K562 (cell line): ENCODE results near the gene MEX3D. TPM values are rescaled to one million over a fixed set of nuclear protein-coding genes. Genes with fewer than 3 reads are reported as not detected.

Experiments
- ATAC-seq: fragments of 200-7000 bp; cut with Tn5 transposase; 3 replicates; pipeline ENCODE4 v1.9.1; 2020; ENCODE audit warnings: moderate library complexity
- BruUV-seq: library from RNA; stranded (reverse); fragments of 400-500 nt; replicated peaks from 2 replicates; lab custom pipeline; 2021; lab: Mats Ljungman, UMichigan
- CTCF ChIA-PET: fragments of 300-600 bp; formaldehyde crosslinking; extraction: SDS; loops from one replicate; lab custom pipeline; 2021; ENCODE audit warnings: low intra/inter-chr PET ratio; lab: Yijun Ruan, JAX
- POLR2A ChIA-PET: fragments of 300-600, 350-650 bp; sonication (Branson Sonifier 250); formaldehyde crosslinking; extraction: SDS; loops from one replicate; lab custom pipeline; 2021; ENCODE audit warnings: antibody characterized with exemption, inconsistent platforms; lab: Yijun Ruan, JAX
- DNase-seq, 4 experiments: peaks; one replicate each; pipeline versions ENCODE4 v3.0.0 to v3.0.0-alpha.2; 2011 to 2018; ENCODE audit warnings: low spot score in 3 of 4, mixed read lengths in 3 of 4; ENCODE audit errors: extremely low read depth in 1 of 4
- FAIRE-seq: peaks from 2 replicates; lab custom pipeline; 2011; peaks lifted over from hg19 to GRCh38; lab: Jason Lieb, UNC
- H2AFZ ChIP-seq: 2 replicates; pipeline ENCODE4 v1.6.0; 2011; ENCODE audit warnings: low read depth, low read length, control low read depth, inconsistent platforms
- H3K27ac ChIP-seq: fragments of 200-600 bp; 3 replicates; pipeline ENCODE4 v1.8.0; 2011; ENCODE audit warnings: low read depth, mild to moderate bottlenecking, control low read depth, inconsistent platforms, low read length, moderate library complexity, mixed read lengths; ENCODE audit errors: extremely low read depth
- H3K27me3 ChIP-seq, 2 experiments: fragments of 300-600 bp in 1 of 2; 2 replicates in 1 of 2; 3 replicates in 1 of 2; pipeline versions ENCODE4 v1.6.0 to v1.8.0; 2011; ENCODE audit warnings: inconsistent platforms in 2 of 2, low read length in 2 of 2, mild to moderate bottlenecking in 1 of 2, mixed read lengths in 1 of 2, moderate library complexity in 1 of 2; ENCODE audit not compliant: control insufficient read depth in 2 of 2, insufficient read depth in 2 of 2
- H3K36me3 ChIP-seq: fragments of 300-600 bp; 3 replicates; pipeline ENCODE4 v1.8.0; 2011; ENCODE audit warnings: mild to moderate bottlenecking, low read length, inconsistent platforms; ENCODE audit not compliant: control insufficient read depth, insufficient read depth
- H3K4me1 ChIP-seq, 2 experiments: fragments of 200-600 bp in 1 of 2; replicated peaks in 1 of 2; 2 replicates in 1 of 2; 3 replicates in 1 of 2; pipeline versions ENCODE4 v1.5.1 to v1.8.0; 2011; ENCODE audit warnings: inconsistent platforms in 2 of 2, low read length in 2 of 2, mild to moderate bottlenecking in 1 of 2, mixed read lengths in 1 of 2, moderate library complexity in 1 of 2; ENCODE audit not compliant: control insufficient read depth in 2 of 2, insufficient read depth in 2 of 2
- H3K4me2 ChIP-seq: 2 replicates; pipeline ENCODE4 v1.6.1; 2011; ENCODE audit warnings: low read length, control low read depth, inconsistent platforms, mixed read lengths; ENCODE audit not compliant: insufficient read depth
- H3K4me3 ChIP-seq: fragments of 200-600 bp; sonication (generic), shearing (Covaris generic); 2 replicates; pipeline ENCODE4 v1.5.1; 2016; ENCODE audit warnings: control low read depth, inconsistent platforms
- H3K79me2 ChIP-seq: fragments of 200-600 bp; 3 replicates; pipeline ENCODE4 v1.8.0; 2011; ENCODE audit warnings: low read length, inconsistent platforms; ENCODE audit not compliant: control insufficient read depth, insufficient read depth
- H3K9ac ChIP-seq, 2 experiments: 2 replicates each; pipeline versions ENCODE4 v1.6.0 to v1.6.1; 2011; ENCODE audit warnings: low read depth in 2 of 2, low read length in 2 of 2, control low read depth in 1 of 2, inconsistent platforms in 1 of 2, mild to moderate bottlenecking in 1 of 2, mixed read lengths in 1 of 2; ENCODE audit not compliant: insufficient read depth in 1 of 2
- H3K9me1 ChIP-seq: one replicate; pipeline ENCODE4 v1.6.0; 2011; ENCODE audit warnings: inconsistent platforms, mild to moderate bottlenecking, low read length, moderate library complexity; ENCODE audit not compliant: control insufficient read depth, insufficient read depth
- H3K9me3 ChIP-seq: replicated peaks from 2 replicates; pipeline ENCODE4 v1.5.1; 2011; ENCODE audit warnings: low read depth, low read length, inconsistent platforms; ENCODE audit not compliant: control insufficient read depth, insufficient read depth
- H4K20me1 ChIP-seq: replicated peaks from 2 replicates; pipeline ENCODE4 v1.6.1; 2011; ENCODE audit warnings: low read length, inconsistent platforms, mixed read lengths; ENCODE audit not compliant: control insufficient read depth, insufficient read depth
- BCOR ChIP-seq: fragments of 450-650 bp; IDR thresholded peaks from 2 replicates; pipeline ENCODE4 v1.6.1; 2016
- PTTG1 ChIP-seq: fragments of 450-650 bp; IDR thresholded peaks from 2 replicates; pipeline ENCODE4 v1.6.1; 2016; ENCODE audit warnings: low read depth, mild to moderate bottlenecking, missing genetic modification characterization, missing compliant biosample characterization
- RBM25 ChIP-seq: fragments of 200-400 bp; formaldehyde crosslinking; IDR thresholded peaks from 2 replicates; pipeline ENCODE4 v1.6.1; 2018; ENCODE audit warnings: low read length, low read depth, moderate library complexity; ENCODE audit not compliant: severe bottlenecking
- SLC30A9 ChIP-seq: fragments of 250-450 bp; sonication (Bioruptor Pico); IDR thresholded peaks from 2 replicates; pipeline ENCODE4 v1.8.0; 2022; ENCODE audit warnings: mild to moderate bottlenecking, moderate library complexity
- ZNF121 ChIP-seq: sonication (generic); formaldehyde crosslinking; conservative IDR thresholded peaks from 2 replicates; pipeline ENCODE4 v1.8.0; 2022; ENCODE audit warnings: missing genetic modification reagents
- ZNF239 ChIP-seq: fragments of 250-450 bp; sonication (Bioruptor Pico); IDR thresholded peaks from 2 replicates; pipeline ENCODE4 v1.4.0; 2020; ENCODE audit warnings: mild to moderate bottlenecking
- WGBS: fragments of 100-300 bp; shearing (Covaris generic); methylation state at CpG from one replicate; pipeline ENCODE4 v1.1.6; 2016; ENCODE audit warnings: low coverage, mixed read lengths; ENCODE audit not compliant: insufficient coverage; ENCODE audit errors: missing lambda C conversion rate; 5-methylcytosine and 5-hydroxymethylcytosine counted together
- in situ Hi-C: fragments of 300-500 bp; cut with MboI; formaldehyde crosslinking; loops from 4 replicates; pipeline ENCODE4 v1.15.0; 2018; ENCODE audit warnings: inconsistent platforms, mixed read lengths
- intact Hi-C: fragments of 100-400 bp; cut with micrococcal nuclease; formaldehyde crosslinking; loops from 2 replicates; pipeline ENCODE4 v1.14.2; 2022
- polyA plus RNA-seq, 8 experiments: library from polyadenylated mRNA; depleted of rRNA in 4 of 8; stranded (reverse) in 5 of 8; unstranded in 3 of 8; fragments of >200 nt; fragmentation: Nextera tagmentation in 2 of 8; fragmentation: Illumina TruSeq in 1 of 8; extraction: Ambion mirVana in 2 of 8; extraction: Trizol in 1 of 8; gene quantifications; 2 replicates each; pipeline versions ENCODE4 v1.2.1 to v1.2.3, GENCODE V29; 2011 to 2014; ENCODE audit warnings: inconsistent platforms in 1 of 8, missing spikeins in 1 of 8
- total RNA-seq, 7 experiments: library from RNA; depleted of rRNA in 6 of 7; stranded (reverse); fragments of >200 nt in 6 of 7; fragmentation: Illumina TruSeq in 2 of 7; extraction: Trizol in 2 of 7; gene quantifications; 2 replicates each; pipeline versions ENCODE4 v1.2.1 to v1.2.3, GENCODE V29; 2011 to 2021; ENCODE audit warnings: low replicate concordance in 1 of 7

Gene MEX3D
- total and polyA plus RNA-seq, 9 of the 15 experiments (the other 6 are each of a cell fraction or from before 2014, with no cell fraction given): 1.7 to 39.3 (median 5.7) TPM

DNA sequence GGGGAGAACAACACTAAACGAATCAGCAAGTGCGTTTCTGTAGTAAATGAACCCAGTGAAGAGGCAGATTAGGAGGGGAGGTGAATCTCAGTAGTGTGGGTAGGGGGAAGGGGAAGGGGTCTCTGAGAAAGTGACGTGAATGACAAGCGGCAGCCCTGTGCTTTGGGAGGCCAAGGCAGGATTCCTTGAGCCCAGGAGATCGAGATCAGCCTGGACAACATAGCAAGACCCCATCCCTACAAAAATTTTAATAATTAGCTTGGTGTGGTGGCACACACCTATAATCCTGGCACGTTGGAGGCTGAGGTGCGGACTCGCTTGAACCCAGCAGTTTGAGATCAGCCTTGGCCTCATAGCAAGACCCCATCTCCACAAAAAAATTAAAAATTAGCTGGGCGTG, 36.1 kb downstream of the MEX3D start:
- H4K20me1 ChIP-seq: no peaks in the 10 kb centered on the region
- peaks cover 9 to 27% of the 10 kb centered on the region in 2 experiments; a peak in 2 of 5 replicates for H3K27me3 ChIP-seq
- ATAC-seq (no peak), DNase-seq (no peak)
- intact Hi-C loops: no loop called here
- no TSS peak for BruUV-seq
- no peak overlapping the region for H3K27ac ChIP-seq
- H3K79me2 ChIP-seq: no peaks in the 10 kb centered on the region
- 21% methylated on average over 6 of the region's 9 CpGs for WGBS
- no peak overlapping the region for H3K4me2 ChIP-seq
- H3K4me3 ChIP-seq: no peak overlapping the region
- TF ChIP-seq RBM25 (peak; percentile 36), ZNF239 (CRISPR knock-in tag) (no peak), BCOR (peak; percentile 51; the same call in 1 of the 2 replicates), ZNF121 (CRISPR knock-in tag) (peak; percentile 96), PTTG1 (tag) (no peak)
- TF ChIP-seq, all 486 proteins: peak for 3
- H3K9me1 ChIP-seq: no peaks in the 10 kb centered on the region
- CTCF ChIA-PET: interaction anchor here (0.6 kb wide), 1 partner anchor 1123 kb away, joined by 3 read pairs; no protein-coding TSS in a partner anchor
- in situ Hi-C loops: no loop called here
- no peaks in the 10 kb centered on the region for H3K9me3 ChIP-seq
- H3K36me3 ChIP-seq: no peaks in the 10 kb centered on the region
- FAIRE-seq: no peak
- H3K9ac ChIP-seq: no peak overlapping the region
- no peak overlapping the region for H2AFZ ChIP-seq
- H3K4me1 ChIP-seq: peaks cover 0 to 22% of the 10 kb centered on the region in 2 experiments; a peak in 2 of 5 replicates
- POLR2A ChIA-PET: interaction anchor here (0.5 to 0.6 kb wide), 2 partner anchors 266 to 333 kb away, joined by 3 read pairs; no protein-coding TSS in a partner anchor

DNA sequence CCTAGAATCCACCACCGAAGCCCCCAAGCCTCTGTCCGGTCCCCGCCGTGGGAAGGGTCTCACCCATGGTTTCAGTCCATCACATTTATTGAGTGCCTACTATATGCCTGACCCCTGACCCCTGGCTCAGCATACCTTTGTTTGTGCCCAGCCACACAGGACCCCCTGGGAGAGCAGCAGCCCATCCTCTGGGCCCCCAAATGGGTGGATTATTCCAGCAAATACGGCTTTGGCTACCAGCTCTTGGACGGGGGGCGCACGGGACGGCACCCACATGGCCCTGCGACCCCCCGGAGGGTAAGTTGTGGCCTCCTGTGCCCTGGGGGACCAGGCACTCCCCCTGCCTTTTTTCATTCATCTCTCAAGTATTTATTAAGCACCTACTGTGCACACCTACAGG, 36.5 kb downstream of the MEX3D start:
- no peak for FAIRE-seq
- H3K9me1 ChIP-seq: no peaks in the 10 kb centered on the region
- H3K27ac ChIP-seq: no peak overlapping the region
- CTCF ChIA-PET: interaction anchor here (0.6 kb wide), 1 partner anchor 1123 kb away, joined by 3 read pairs; no protein-coding TSS in a partner anchor
- H3K4me1 ChIP-seq: peaks cover 0 to 24% of the 10 kb centered on the region in 2 experiments; a peak in 2 of 5 replicates
- ATAC-seq: no peak
- no peak for DNase-seq
- no peak overlapping the region for H3K9ac ChIP-seq
- H3K36me3 ChIP-seq: no peaks in the 10 kb centered on the region
- no peaks in the 10 kb centered on the region for H3K9me3 ChIP-seq
- no peaks in the 10 kb centered on the region for H3K79me2 ChIP-seq
- no peaks in the 10 kb centered on the region for H4K20me1 ChIP-seq
- WGBS: 25% methylated on average over 11 of the region's 11 CpGs
- H2AFZ ChIP-seq: no peak overlapping the region
- H3K27me3 ChIP-seq: peaks cover 9 to 27% of the 10 kb centered on the region in 2 experiments; a peak in 2 of 5 replicates
- BruUV-seq: no TSS peak
- no peak overlapping the region for H3K4me2 ChIP-seq
- H3K4me3 ChIP-seq: no peak overlapping the region
- POLR2A ChIA-PET: interaction anchor here (0.5 kb wide), 1 partner anchor 333 kb away, joined by 3 read pairs; no protein-coding TSS in a partner anchor
- in situ Hi-C loops (no loop called here), intact Hi-C loops (no loop called here)
- no peak for TF ChIP-seq SLC30A9 (CRISPR knock-in tag)
